IPS-15b (cell line): ENCODE measurements around the gene TBCD.
A peak's percentile ranks its signal among the peaks of the same experiment; 100 is the strongest.

Experiments
- H3K27me3 ChIP-seq: one replicate; pipeline ENCODE4 v1.6.1; 2013; ENCODE audit warnings: low read length; ENCODE audit not compliant: control insufficient read depth, insufficient read depth
- H3K36me3 ChIP-seq: one replicate; pipeline ENCODE4 v1.6.1; 2013; ENCODE audit warnings: low read length; ENCODE audit not compliant: control insufficient read depth, insufficient read depth
- H3K4me1 ChIP-seq: one replicate; pipeline ENCODE4 v1.6.1; 2013; ENCODE audit warnings: mild to moderate bottlenecking, low read length; ENCODE audit not compliant: control insufficient read depth, insufficient read depth
- H3K4me3 ChIP-seq: one replicate; pipeline ENCODE4 v1.5.1; 2013; ENCODE audit warnings: low read depth, low read length
- H3K9ac ChIP-seq: one replicate; pipeline ENCODE4 v1.6.1; 2013; ENCODE audit warnings: low read depth, mild to moderate bottlenecking, low read length
- H3K9me3 ChIP-seq: one replicate; pipeline ENCODE4 v1.6.1; 2013; ENCODE audit warnings: mild to moderate bottlenecking, low read length; ENCODE audit not compliant: control insufficient read depth, insufficient read depth

Gene TBCD

GRCh38 chr17:82876602-82877379 lies 124.9 kb downstream of the TBCD start:
- Histone ChIP-seq H3K36me3 (peaks cover 32% of the 10 kb centered on the region), H3K4me1 (peaks cover 2% of the 10 kb centered on the region), H3K4me3 (no peak overlapping the region), H3K9ac (peak overlapping the region; percentile 19), H3K9me3 (no peaks in the 10 kb centered on the region), H3K27me3 (no peaks in the 10 kb centered on the region)

- Histone ChIP-seq H3K9me3 (no peaks in the 10 kb centered on the region), H3K4me1 (peaks cover 2% of the 10 kb centered on the region)
Measured at GRCh38 chr17:82878527-82878926, 126.7 kb downstream of the TBCD start.

GRCh38 chr17:82879241-82879640 lies 127.4 kb downstream of the TBCD start:
- peaks cover 2% of the 10 kb centered on the region for H3K4me1 ChIP-seq

More at GRCh38 chr17:82878527-82878926, 126.7 kb downstream of the TBCD start:
- no peak overlapping the region for H3K4me3 ChIP-seq
- H3K9ac ChIP-seq, result no peak overlapping the region
- no peaks in the 10 kb centered on the region for H3K27me3 ChIP-seq
- peaks cover 22% of the 10 kb centered on the region for H3K36me3 ChIP-seq

GRCh38 chr17:82880620-82881323 lies 128.9 kb downstream of the TBCD start:
- H3K9ac ChIP-seq, result no peak overlapping the region
- H3K27me3 ChIP-seq, result no peaks in the 10 kb centered on the region
- H3K4me1 ChIP-seq, result no peaks in the 10 kb centered on the region
- H3K9me3 ChIP-seq, result no peaks in the 10 kb centered on the region
- peaks cover 21% of the 10 kb centered on the region for H3K36me3 ChIP-seq
- H3K4me3 ChIP-seq, result no peak overlapping the region

More at GRCh38 chr17:82879241-82879640, 127.4 kb downstream of the TBCD start:
- H3K4me3 ChIP-seq, result no peak overlapping the region
- peaks cover 24% of the 10 kb centered on the region for H3K36me3 ChIP-seq
- H3K9ac ChIP-seq, result no peak overlapping the region
- no peaks in the 10 kb centered on the region for H3K9me3 ChIP-seq
- no peaks in the 10 kb centered on the region for H3K27me3 ChIP-seq

- Histone ChIP-seq H3K4me1 (no peaks in the 10 kb centered on the region), H3K9ac (no peak overlapping the region)
Measured at GRCh38 chr17:82881324-82881823, 129.5 kb downstream of the TBCD start.

GRCh38 chr17:82881900-82882714 lies 130.2 kb downstream of the TBCD start:
- Histone ChIP-seq H3K27me3 (no peaks in the 10 kb centered on the region), H3K4me3 (no peak overlapping the region), H3K9me3 (no peaks in the 10 kb centered on the region), H3K9ac (no peak overlapping the region), H3K36me3 (peaks cover 25% of the 10 kb centered on the region), H3K4me1 (no peaks in the 10 kb centered on the region)

More at GRCh38 chr17:82881324-82881823, 129.5 kb downstream of the TBCD start:
- Histone ChIP-seq H3K4me3 (no peak overlapping the region), H3K36me3 (peaks cover 21% of the 10 kb centered on the region), H3K27me3 (no peaks in the 10 kb centered on the region), H3K9me3 (no peaks in the 10 kb centered on the region)

GRCh38 chr17:82882715-82883418 lies 131.0 kb downstream of the TBCD start:
- no peak overlapping the region for H3K4me3 ChIP-seq
- no peaks in the 10 kb centered on the region for H3K9me3 ChIP-seq
- peaks cover 26% of the 10 kb centered on the region for H3K36me3 ChIP-seq
- H3K9ac ChIP-seq, result no peak overlapping the region
- H3K27me3 ChIP-seq, result no peaks in the 10 kb centered on the region
- H3K4me1 ChIP-seq, result no peaks in the 10 kb centered on the region

GRCh38 chr17:82883419-82884031 lies 131.7 kb downstream of the TBCD start:
- Histone ChIP-seq H3K4me1 (no peaks in the 10 kb centered on the region), H3K36me3 (peaks cover 21% of the 10 kb centered on the region), H3K27me3 (no peaks in the 10 kb centered on the region), H3K9me3 (no peaks in the 10 kb centered on the region), H3K9ac (peak overlapping the region; percentile 47), H3K4me3 (no peak overlapping the region)

- H3K27me3 ChIP-seq, result no peaks in the 10 kb centered on the region
- no peak overlapping the region for H3K9ac ChIP-seq
- no peak overlapping the region for H3K4me3 ChIP-seq
- no peaks in the 10 kb centered on the region for H3K4me1 ChIP-seq
- peaks cover 17% of the 10 kb centered on the region for H3K36me3 ChIP-seq
- no peaks in the 10 kb centered on the region for H3K9me3 ChIP-seq
Measured at GRCh38 chr17:82884341-82884969, 132.6 kb downstream of the TBCD start.

GRCh38 chr17:82884970-82885353 lies 133.1 kb downstream of the TBCD start:
- H3K4me1 ChIP-seq, result no peaks in the 10 kb centered on the region
- no peaks in the 10 kb centered on the region for H3K9me3 ChIP-seq
- H3K9ac ChIP-seq, result no peak overlapping the region
- H3K27me3 ChIP-seq, result no peaks in the 10 kb centered on the region
- peaks cover 20% of the 10 kb centered on the region for H3K36me3 ChIP-seq
- H3K4me3 ChIP-seq, result no peak overlapping the region
